CD4-positive, alpha-beta memory T cell (primary cell): Measurements from ENCODE around the gene CFAP97D2. TPM values are rescaled to one million over a fixed set of nuclear protein-coding genes. Genes with fewer than 3 reads are reported as not detected.

Experiments
- CTCF ChIA-PET: fragments of 350-600 bp; sonication (Branson Sonifier 250); formaldehyde crosslinking; loops from one replicate; lab custom pipeline; 2021; ENCODE audit warnings: inconsistent platforms; ENCODE audit not compliant: partially characterized antibody; lab: Charles Lee
- POLR2A ChIA-PET: fragments of 350-600 bp; sonication (Branson Sonifier 250); formaldehyde crosslinking; loops from one replicate; lab custom pipeline; 2021; ENCODE audit not compliant: partially characterized antibody; lab: Charles Lee
- DNase-seq, 5 donors: peaks; one replicate each; pipeline versions ENCODE4 v3.0.0 to v3.0.0-alpha.2; 2020 to 2022; ENCODE audit warnings: mixed read lengths in 1 of 5
- H3K27ac ChIP-seq: one replicate; pipeline ENCODE4 v1.7.0; 2013; ENCODE audit warnings: low read depth, low read length
- H3K27me3 ChIP-seq: 2 replicates; pipeline ENCODE4 v1.7.0; 2013; ENCODE audit warnings: mild to moderate bottlenecking, low read length, moderate library complexity; ENCODE audit not compliant: insufficient read depth
- H3K36me3 ChIP-seq: 2 replicates; pipeline ENCODE4 v1.7.0; 2013; ENCODE audit warnings: mild to moderate bottlenecking, low read length, moderate library complexity; ENCODE audit not compliant: insufficient read depth
- H3K4me1 ChIP-seq: 2 replicates; pipeline ENCODE4 v1.7.0; 2013; ENCODE audit warnings: mild to moderate bottlenecking, low read length, moderate library complexity; ENCODE audit not compliant: insufficient read depth
- H3K4me3 ChIP-seq, 2 donors: one replicate each; pipeline ENCODE4 v1.7.0; 2013; ENCODE audit warnings: low read length in 2 of 2, mild to moderate bottlenecking in 1 of 2
- H3K9me3 ChIP-seq, 2 donors: one replicate each; pipeline ENCODE4 v1.7.0; 2013; ENCODE audit warnings: low read length in 2 of 2, control low read depth in 1 of 2; ENCODE audit not compliant: control insufficient read depth in 1 of 2
- H3K27ac Mint-ChIP-seq, 7 donors: one replicate each; pipeline ENCODE4 v1.8.0; 2020 to 2021; ENCODE audit warnings: mixed read lengths in 7 of 7, mild to moderate bottlenecking in 6 of 7, inconsistent platforms in 3 of 7, moderate library complexity in 3 of 7
- H3K27me3 Mint-ChIP-seq, 2 donors: one replicate each; pipeline ENCODE4 v1.8.0; 2020 to 2021; ENCODE audit warnings: mixed read lengths in 2 of 2
- H3K36me3 Mint-ChIP-seq, 2 donors: one replicate each; pipeline ENCODE4 v1.8.0; 2020 to 2021; ENCODE audit warnings: mixed read lengths in 2 of 2, inconsistent platforms in 1 of 2, mild to moderate bottlenecking in 1 of 2
- H3K4me1 Mint-ChIP-seq, 4 donors: one replicate each; pipeline ENCODE4 v1.8.0; 2020 to 2021; ENCODE audit warnings: mixed read lengths in 4 of 4, mild to moderate bottlenecking in 1 of 4
- H3K4me3 Mint-ChIP-seq, 8 donors: one replicate each; pipeline ENCODE4 v1.8.0; 2020 to 2021; ENCODE audit warnings: mixed read lengths in 8 of 8, mild to moderate bottlenecking in 7 of 8, moderate library complexity in 6 of 8, inconsistent platforms in 3 of 8
- H3K9me3 Mint-ChIP-seq, 8 donors: one replicate each; pipeline ENCODE4 v1.8.0; 2020 to 2021; ENCODE audit warnings: mixed read lengths in 8 of 8, mild to moderate bottlenecking in 5 of 8, inconsistent platforms in 3 of 8, moderate library complexity in 1 of 8
- intact Hi-C: fragments of 100-400 bp; cut with micrococcal nuclease; formaldehyde crosslinking; loops from one replicate; pipeline ENCODE4 v1.15.1; 2023
- polyA plus RNA-seq, 2 donors: library from polyadenylated mRNA; unstranded; fragments of 300-500 nt; fragmentation: Illumina TruSeq; gene quantifications; one replicate each; pipeline ENCODE4 v1.2.3, GENCODE V29; 2021
- total RNA-seq, 2 experiments: library from RNA; stranded (reverse); gene quantifications; one replicate each; pipeline ENCODE4 v1.2.3, GENCODE V29; 2021

Gene CFAP97D2
- total and polyA plus RNA-seq, 4 experiments from 2014 or later, result not detected

DNA sequence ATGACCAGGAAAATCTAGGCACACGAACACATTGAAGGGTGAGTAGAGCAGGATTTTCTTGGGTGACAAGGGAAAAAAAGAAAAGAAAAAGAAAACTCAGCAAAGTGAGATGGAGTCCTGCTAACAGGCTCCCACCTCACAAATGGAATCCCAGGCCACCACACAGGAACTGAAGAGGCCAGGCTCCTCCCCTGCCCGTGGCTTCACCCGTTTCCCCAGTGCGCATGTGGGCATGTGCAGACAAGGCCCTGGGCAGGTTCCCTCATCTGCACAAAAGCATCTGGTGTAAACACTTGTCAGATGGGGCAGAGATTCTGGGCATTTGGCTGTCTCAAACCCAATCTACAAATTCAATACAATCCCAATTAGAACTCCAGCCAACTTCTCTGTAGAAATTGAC is 24.5 kb downstream of the CFAP97D2 start:
- Histone ChIP-seq H3K4me3 (no peak overlapping the region), H3K27ac (no peak overlapping the region), H3K9me3 (no peaks in the 10 kb centered on the region), H3K4me1 (peaks cover 27% of the 10 kb centered on the region), H3K27me3 (no peaks in the 10 kb centered on the region), H3K36me3 (no peaks in the 10 kb centered on the region)
- ChIA-PET POLR2A (interaction anchor here (1.1 to 1.3 kb wide), 2 partner anchors 42 to 61 kb away, joined by 3 to 4 read pairs; no protein-coding TSS in a partner anchor), CTCF (no interaction called here)
- Mint-ChIP-seq H3K4me1 (peaks cover 17 to 35% (median 24%) of the 10 kb centered on the region in 4 donors), H3K9me3 (no peaks in the 10 kb centered on the region), H3K36me3 (no peaks in the 10 kb centered on the region), H3K4me3 (no peak overlapping the region), H3K27ac (peak overlapping the region in 4 of 7 donors; percentile 23 to 85 (median 64)), H3K27me3 (no peaks in the 10 kb centered on the region)
- DNase-seq, result peak in 4 of 5 donors; percentile 19 to 47 (median 44)
- intact Hi-C loops, result no loop called here

DNA sequence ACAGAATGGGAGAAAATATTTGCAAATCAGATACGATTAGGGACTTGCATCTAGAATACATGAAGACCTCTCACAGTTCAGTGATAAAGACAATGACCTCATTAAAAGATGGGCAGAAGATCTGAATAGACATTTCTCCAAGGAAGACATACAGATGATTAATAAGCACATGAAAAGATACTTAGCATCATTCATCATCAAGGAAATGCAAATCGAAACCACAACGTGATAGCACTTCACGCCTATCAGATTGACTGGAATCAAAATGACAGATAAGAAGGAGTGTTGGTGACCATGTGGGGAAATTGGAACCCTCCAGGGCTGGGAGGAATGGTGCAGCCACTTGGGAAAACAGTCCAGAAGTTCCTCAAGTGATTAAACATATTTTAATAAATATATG is 25.8 kb downstream of the CFAP97D2 start:
- no peaks in the 10 kb centered on the region for H3K27me3 Mint-ChIP-seq
- H3K4me3 Mint-ChIP-seq, result peak overlapping the region in 3 of 8 donors; percentile 5 to 45 (median 19)
- H3K36me3 Mint-ChIP-seq, result no peaks in the 10 kb centered on the region
- Histone ChIP-seq H3K4me1 (peaks cover 27% of the 10 kb centered on the region), H3K27ac (no peak overlapping the region), H3K9me3 (no peaks in the 10 kb centered on the region), H3K27me3 (no peaks in the 10 kb centered on the region), H3K4me3 (no peak overlapping the region), H3K36me3 (no peaks in the 10 kb centered on the region)
- no peak for DNase-seq
- POLR2A ChIA-PET, result no interaction called here
- peaks cover 17 to 35% (median 24%) of the 10 kb centered on the region in 4 donors for H3K4me1 Mint-ChIP-seq
- no peaks in the 10 kb centered on the region for H3K9me3 Mint-ChIP-seq
- CTCF ChIA-PET, result no interaction called here
- peak overlapping the region in 3 of 7 donors; percentile 2 to 28 (median 6) for H3K27ac Mint-ChIP-seq
- intact Hi-C loops, result no loop called here

GRCh38 chr13:114208134-114208533 is 29.1 kb downstream of the CFAP97D2 start:
- peaks cover 19 to 40% (median 25%) of the 10 kb centered on the region in 4 donors for H3K4me1 Mint-ChIP-seq
- no peak overlapping the region for H3K27ac Mint-ChIP-seq
- H3K27me3 Mint-ChIP-seq, result peaks cover 4 to 5% of the 10 kb centered on the region in 2 donors
- H3K27ac ChIP-seq, result no peak overlapping the region
- peaks cover 32% of the 10 kb centered on the region for H3K4me1 ChIP-seq
- no peaks in the 10 kb centered on the region for H3K36me3 ChIP-seq
- intact Hi-C loops, result no loop called here
- no peak overlapping the region for H3K4me3 Mint-ChIP-seq
- no peaks in the 10 kb centered on the region for H3K36me3 Mint-ChIP-seq
- CTCF ChIA-PET, result no interaction called here
- no peaks in the 10 kb centered on the region for H3K9me3 Mint-ChIP-seq
- H3K27me3 ChIP-seq, result peaks cover 4% of the 10 kb centered on the region
- DNase-seq, result no peak
- H3K9me3 ChIP-seq, result no peaks in the 10 kb centered on the region
- no peak overlapping the region for H3K4me3 ChIP-seq
- POLR2A ChIA-PET, result no interaction called here

DNA sequence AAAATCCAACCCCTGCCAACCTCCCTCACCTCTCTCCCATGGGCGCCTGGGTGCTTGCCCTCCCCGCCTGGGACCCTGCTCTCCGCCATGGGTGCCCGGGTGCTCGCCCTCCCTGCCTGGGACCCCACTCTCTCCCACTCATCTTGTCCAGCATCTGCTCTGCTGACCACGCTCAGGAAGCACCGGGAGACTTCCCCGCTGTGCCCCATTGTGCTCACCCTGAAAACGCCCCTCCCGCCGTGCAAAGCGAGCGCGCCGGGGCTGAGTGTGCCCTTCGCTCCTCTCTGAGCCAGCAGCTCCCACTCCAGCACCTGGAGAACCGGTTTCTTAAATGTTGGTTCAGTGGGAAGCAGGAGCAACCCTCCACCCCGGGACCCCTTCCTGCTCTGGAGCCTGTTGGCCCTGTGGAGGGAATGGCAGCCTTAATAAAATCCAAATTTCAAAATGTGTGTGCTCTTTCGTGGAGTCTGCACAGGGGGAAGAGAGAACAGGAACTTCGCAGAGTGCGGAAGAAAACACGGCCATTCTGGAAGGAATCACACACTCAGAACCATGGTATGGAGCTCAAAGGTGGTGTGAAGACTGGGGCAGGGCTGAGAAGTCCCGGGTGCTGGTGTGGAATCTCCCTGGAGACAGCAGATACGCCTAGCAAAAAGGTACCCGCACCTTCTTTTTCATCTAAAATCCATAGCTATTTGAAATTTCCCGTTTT is 32.5 kb downstream of the CFAP97D2 start:
- CTCF ChIA-PET, result interaction anchor here (1.7 kb wide), 1 partner anchor 49 kb away, joined by 3 read pairs; no protein-coding TSS in a partner anchor
- intact Hi-C loops, result no loop called here

GRCh38 chr13:114212158-114212495 is 33.1 kb downstream of the CFAP97D2 start:
- intact Hi-C loops, result no loop called here

More for the DNA sequence above, 32.5 kb downstream of the CFAP97D2 start:
- Mint-ChIP-seq H3K4me1 (peaks cover 3 to 26% (median 10%) of the 10 kb centered on the region in 4 donors), H3K9me3 (no peaks in the 10 kb centered on the region), H3K36me3 (no peaks in the 10 kb centered on the region), H3K4me3 (no peak overlapping the region), H3K27ac (peak overlapping the region in 5 of 7 donors; percentile 22 to 79 (median 43)), H3K27me3 (peaks cover 4 to 5% of the 10 kb centered on the region in 2 donors)
- peaks cover 5% of the 10 kb centered on the region for H3K4me1 ChIP-seq
- H3K36me3 ChIP-seq, result no peaks in the 10 kb centered on the region
- H3K9me3 ChIP-seq, result no peaks in the 10 kb centered on the region
- H3K27me3 ChIP-seq, result peaks cover 4% of the 10 kb centered on the region
- no peak overlapping the region for H3K4me3 ChIP-seq
- DNase-seq, result no peak
- no peak overlapping the region for H3K27ac ChIP-seq
- POLR2A ChIA-PET, result interaction anchor here (1.1 to 3.4 kb wide), 3 partner anchors 69 to 101 kb away, joined by 3 to 10 read pairs (median 4); no protein-coding TSS in a partner anchor

GRCh38 chr13:114213980-114214379 is 34.9 kb downstream of the CFAP97D2 start:
- Mint-ChIP-seq H3K4me1 (peaks cover 6 to 40% (median 17%) of the 10 kb centered on the region in 4 donors), H3K36me3 (no peaks in the 10 kb centered on the region), H3K27me3 (peaks cover 4 to 5% of the 10 kb centered on the region in 2 donors), H3K4me3 (no peak overlapping the region), H3K27ac (peak overlapping the region in 1 of 7 donors; percentile 64), H3K9me3 (no peaks in the 10 kb centered on the region)
- H3K27ac ChIP-seq, result no peak overlapping the region
- H3K4me1 ChIP-seq, result peaks cover 5% of the 10 kb centered on the region
- intact Hi-C loops, result no loop called here
- H3K27me3 ChIP-seq, result peaks cover 4% of the 10 kb centered on the region
- H3K9me3 ChIP-seq, result no peaks in the 10 kb centered on the region
- POLR2A ChIA-PET, result interaction anchor here (1.3 to 3.4 kb wide), 3 partner anchors 9 to 71 kb away, joined by 3 to 10 read pairs (median 5); no protein-coding TSS in a partner anchor
- DNase-seq, result no peak
- H3K36me3 ChIP-seq, result no peaks in the 10 kb centered on the region
- CTCF ChIA-PET, result interaction anchor here (1.0 to 1.7 kb wide), 2 partner anchors 13 to 27 kb away, joined by 3 to 7 read pairs; no protein-coding TSS in a partner anchor
- no peak overlapping the region for H3K4me3 ChIP-seq

More at GRCh38 chr13:114212158-114212495, 33.1 kb downstream of the CFAP97D2 start:
- no peaks in the 10 kb centered on the region for H3K36me3 Mint-ChIP-seq
- peaks cover 4% of the 10 kb centered on the region for H3K27me3 ChIP-seq
- H3K27me3 Mint-ChIP-seq, result peaks cover 4 to 5% of the 10 kb centered on the region in 2 donors
- H3K4me3 ChIP-seq, result no peak overlapping the region
- no peaks in the 10 kb centered on the region for H3K36me3 ChIP-seq
- H3K4me1 ChIP-seq, result peaks cover 5% of the 10 kb centered on the region
- ChIA-PET CTCF (interaction anchor here (1.7 kb wide), 1 partner anchor 50 kb away, joined by 3 read pairs; no protein-coding TSS in a partner anchor), POLR2A (interaction anchor here (1.1 to 3.4 kb wide), 3 partner anchors 69 to 102 kb away, joined by 3 to 10 read pairs (median 4); no protein-coding TSS in a partner anchor)
- H3K4me1 Mint-ChIP-seq, result peaks cover 3 to 26% (median 10%) of the 10 kb centered on the region in 4 donors
- no peaks in the 10 kb centered on the region for H3K9me3 Mint-ChIP-seq
- no peak overlapping the region for H3K27ac ChIP-seq
- no peaks in the 10 kb centered on the region for H3K9me3 ChIP-seq
- H3K4me3 Mint-ChIP-seq, result no peak overlapping the region
- no peak for DNase-seq
- peak overlapping the region in 3 of 7 donors; percentile 43 to 79 (median 71) for H3K27ac Mint-ChIP-seq

GRCh38 chr13:114219392-114219791 is 40.3 kb downstream of the CFAP97D2 start:
- intact Hi-C loops, result no loop called here
- Mint-ChIP-seq H3K4me3 (peak overlapping the region in 5 of 8 donors; percentile 3 to 61 (median 24)), H3K27me3 (no peaks in the 10 kb centered on the region), H3K4me1 (peaks cover 18 to 62% (median 35%) of the 10 kb centered on the region in 4 donors), H3K36me3 (no peaks in the 10 kb centered on the region), H3K27ac (peak overlapping the region in 6 of 7 donors; percentile 29 to 74 (median 50)), H3K9me3 (no peaks in the 10 kb centered on the region)
- H3K27me3 ChIP-seq, result no peaks in the 10 kb centered on the region
- no peaks in the 10 kb centered on the region for H3K36me3 ChIP-seq
- no peak overlapping the region for H3K4me3 ChIP-seq
- ChIA-PET CTCF (interaction anchor here (1.2 to 1.9 kb wide), 3 partner anchors 76 to 109 kb away, joined by 3 to 5 read pairs (median 3); no protein-coding TSS in a partner anchor), POLR2A (interaction anchor here (0.8 to 1.4 kb wide), 3 partner anchors 71 to 127 kb away, joined by 3 to 5 read pairs (median 3); no protein-coding TSS in a partner anchor)
- no peak for DNase-seq
- no peak overlapping the region for H3K27ac ChIP-seq
- peaks cover 27% of the 10 kb centered on the region for H3K4me1 ChIP-seq
- no peaks in the 10 kb centered on the region for H3K9me3 ChIP-seq
